T47D (cell line): ENCODE data around the gene STAT4.

Source experiments
- DNase-seq, 2 experiments: peaks; one replicate each; pipeline versions ENCODE4 v3.0.0 to v3.0.0-alpha.2; 2011 to 2012; ENCODE audit warnings: low read depth in 1 of 2, low spot score in 1 of 2
- JUND ChIP-seq: IDR thresholded peaks from 2 replicates; pipeline ENCODE4 v1.6.1; 2012; ENCODE audit warnings: low read depth
- in situ Hi-C: cut with HindIII; loops from 2 replicates; pipeline ENCODE4 v1.10.0; 2016; ENCODE audit warnings: low sequenced_read_pairs, low pct_unique_long_range_greater_than_20kb

STAT4 gene

DNA sequence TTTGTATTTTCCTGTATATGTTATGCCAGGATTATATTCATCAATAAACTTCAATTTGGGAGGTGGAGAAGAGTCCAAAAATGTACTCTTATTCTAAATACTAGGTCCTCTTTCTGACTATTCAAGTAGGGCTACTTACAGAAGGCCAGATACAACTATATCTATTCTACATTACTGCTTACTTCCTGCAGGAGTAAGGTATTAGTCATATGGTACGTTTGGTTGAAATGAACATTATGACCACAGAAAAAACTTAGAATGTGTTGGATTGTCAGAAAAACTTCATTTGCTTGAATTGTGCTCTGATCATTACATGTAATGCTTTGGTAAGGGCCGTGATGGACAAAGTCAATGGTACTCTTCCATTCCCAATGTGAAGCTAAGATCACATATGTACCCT is 35.0 kb downstream of the STAT4 start:
- in situ Hi-C loops = no loop called here
- TF ChIP-seq JUND = no peak
- DNase-seq = no peak

DNA sequence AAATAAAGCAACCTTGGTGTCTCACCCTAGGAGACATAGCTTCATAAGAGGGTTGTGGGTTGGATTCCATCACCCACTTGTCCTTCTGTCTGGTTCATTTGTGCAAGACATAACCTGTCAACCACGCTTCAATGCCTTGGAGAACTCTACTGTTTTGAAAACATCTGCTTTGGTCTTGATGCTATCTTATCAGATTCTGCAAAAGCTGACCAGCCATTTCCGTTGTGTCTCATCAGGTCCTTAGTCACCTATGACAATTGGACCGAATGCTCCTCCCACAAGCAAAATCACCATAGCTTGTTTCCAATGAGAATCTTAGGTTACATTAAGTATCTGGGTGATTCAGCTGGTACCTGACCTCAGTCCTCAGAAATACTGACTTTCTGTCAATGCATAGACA is 35.4 kb downstream of the STAT4 start:
- no peak for DNase-seq
- in situ Hi-C loops = no loop called here
- no peak for TF ChIP-seq JUND

DNA sequence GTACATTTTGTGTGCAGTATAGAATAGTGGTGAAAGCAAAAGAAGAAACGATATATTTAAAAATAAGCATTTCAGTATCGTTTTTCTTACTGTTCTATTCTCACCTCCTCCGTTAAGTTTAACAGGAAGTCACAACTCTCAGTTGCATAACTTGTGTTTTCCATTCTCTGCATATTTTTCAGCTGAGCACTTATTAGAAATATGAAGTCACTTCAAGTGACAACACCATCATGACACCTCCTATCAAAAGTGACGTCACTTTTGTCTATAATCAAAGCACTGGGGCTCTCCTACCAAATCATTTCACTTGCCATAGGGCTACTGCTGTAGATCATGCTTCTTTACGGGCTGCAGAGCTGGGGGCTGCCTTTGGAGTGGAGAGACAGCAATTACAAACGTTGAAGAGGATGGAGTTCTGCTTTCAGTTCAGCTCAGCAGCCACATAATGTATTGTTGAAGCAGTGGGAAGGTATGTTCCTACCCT is 36.3 kb downstream of the STAT4 start:
- in situ Hi-C loops = no loop called here
- DNase-seq = no peak
- no peak for TF ChIP-seq JUND

DNA sequence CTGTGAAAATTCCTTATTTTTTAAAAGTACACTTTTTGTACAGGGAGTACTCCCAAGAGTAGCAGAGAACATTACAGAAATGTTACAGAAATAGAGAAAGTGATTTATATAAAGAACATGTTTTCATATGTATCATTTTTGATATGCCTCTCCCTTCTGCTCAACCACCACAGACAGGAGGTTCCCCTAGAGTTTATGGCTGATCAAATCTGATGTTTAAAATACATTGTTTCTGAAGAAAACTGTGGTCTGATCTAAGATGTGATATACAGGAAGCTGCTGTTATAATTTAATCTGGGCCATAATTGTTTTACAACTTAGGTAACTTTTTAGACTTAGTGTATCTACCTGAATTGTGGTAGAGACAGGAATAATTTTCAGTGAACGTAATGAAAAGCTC is 37.0 kb downstream of the STAT4 start:
- no peak for DNase-seq
- in situ Hi-C loops = no loop called here

GRCh38 chr2:191112448-191112901 is 38.3 kb downstream of the STAT4 start:
- in situ Hi-C loops = no loop called here
- no peak for TF ChIP-seq JUND
- DNase-seq = no peak

More for the DNA sequence above, 37.0 kb downstream of the STAT4 start:
- TF ChIP-seq JUND = no peak

DNA sequence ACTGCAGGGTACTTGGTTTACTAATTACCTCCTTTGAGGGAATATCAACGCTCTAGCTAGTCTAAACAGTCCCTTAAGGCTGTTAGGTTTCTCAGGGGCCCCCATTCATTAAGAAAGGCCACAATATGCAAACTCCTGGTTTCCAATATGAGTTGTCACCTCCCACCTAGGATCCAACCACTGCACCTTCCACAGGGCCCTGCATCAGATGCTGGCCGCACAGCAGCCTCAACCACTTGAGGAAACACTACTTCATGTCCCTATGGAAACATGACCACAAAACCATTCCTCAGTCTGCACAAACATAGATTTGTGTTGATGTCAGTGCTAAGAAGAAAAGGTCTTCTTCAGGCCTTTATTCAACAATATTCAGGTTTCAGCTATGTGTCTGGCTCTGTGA is 40.9 kb downstream of the STAT4 start:
- TF ChIP-seq JUND = no peak
- DNase-seq = no peak
- in situ Hi-C loops = no loop called here

DNA sequence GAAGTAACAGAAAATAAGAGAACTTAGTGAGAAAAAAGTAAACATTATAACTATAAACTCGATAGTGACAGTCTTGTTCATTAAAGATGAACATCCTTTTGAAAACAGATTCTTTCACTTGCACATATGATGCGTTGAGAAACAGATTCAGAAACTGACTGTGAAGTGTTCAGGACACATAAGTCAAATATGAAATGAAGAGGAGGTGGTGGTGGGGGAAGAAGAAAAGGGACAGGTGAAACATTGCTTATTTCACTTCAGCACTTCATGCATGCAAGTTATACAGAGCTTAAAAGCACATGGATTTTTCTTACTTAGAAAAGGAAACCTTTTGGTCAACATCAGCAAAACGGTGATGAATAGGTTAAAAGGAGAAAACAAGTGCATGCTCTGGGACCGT is 42.5 kb downstream of the STAT4 start:
- no peak for TF ChIP-seq JUND
- DNase-seq = no peak
- in situ Hi-C loops = no loop called here

GRCh38 chr2:191105082-191105481 is 45.7 kb downstream of the STAT4 start:
- in situ Hi-C loops = no loop called here
- no peak for DNase-seq
- no peak for TF ChIP-seq JUND

DNA sequence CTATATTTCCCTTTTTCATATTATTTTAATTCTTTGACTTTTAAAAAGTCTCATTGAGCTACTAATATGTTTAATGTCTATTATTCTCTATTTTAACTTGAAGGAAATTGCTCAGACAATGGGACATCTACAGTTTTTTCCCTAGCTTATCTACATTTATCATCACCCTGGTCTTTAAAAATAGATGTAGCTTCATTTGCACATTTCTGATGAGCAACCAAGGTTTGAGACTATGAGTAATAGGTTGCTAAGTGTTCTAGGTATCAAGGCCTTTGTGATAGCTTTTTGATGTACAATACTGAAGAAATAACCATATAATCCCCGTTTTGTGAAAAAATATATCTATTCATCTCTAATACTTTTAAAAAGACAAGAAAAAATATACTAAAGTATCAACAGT is 47.0 kb downstream of the STAT4 start:
- in situ Hi-C loops = no loop called here
- no peak for TF ChIP-seq JUND
- no peak for DNase-seq

DNA sequence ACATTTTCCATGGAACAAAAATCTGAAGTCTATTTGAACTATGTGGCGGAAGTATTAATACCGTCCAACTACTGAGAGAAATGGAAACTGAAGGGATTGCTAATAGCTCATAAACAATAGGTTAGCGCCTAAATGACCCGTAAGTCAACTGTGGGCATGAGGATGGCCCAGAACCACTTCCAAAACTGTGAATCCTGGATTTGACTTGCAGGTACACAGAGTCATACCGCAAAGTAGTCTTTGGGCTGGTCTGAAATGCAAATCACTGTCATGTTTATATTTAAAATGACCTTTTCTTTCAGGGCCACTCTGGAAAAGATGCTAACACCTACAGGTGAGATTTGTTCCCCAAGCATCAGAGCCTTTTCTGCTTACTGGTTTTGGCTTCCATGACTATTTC is 50.6 kb downstream of the STAT4 start:
- in situ Hi-C loops = no loop called here
- TF ChIP-seq JUND = no peak
- no peak for DNase-seq

DNA sequence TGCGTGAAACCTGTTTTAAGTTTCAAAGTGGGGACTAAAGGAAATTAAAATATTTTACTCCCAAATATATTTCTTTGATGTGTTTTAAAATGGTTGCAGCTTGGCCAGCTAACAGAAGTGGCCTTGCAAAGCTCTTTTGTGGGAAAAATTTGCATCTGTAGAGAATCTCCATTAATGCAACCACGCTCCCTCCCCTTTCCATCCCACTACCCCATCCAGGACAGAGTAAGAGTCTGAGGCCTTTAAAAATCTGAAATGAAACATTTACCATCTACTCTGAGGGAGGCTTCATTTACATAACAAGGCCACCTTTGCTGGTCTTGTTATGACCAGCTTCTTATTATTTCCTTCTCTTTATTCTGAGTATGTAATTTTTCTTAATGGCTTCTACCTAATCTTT is 63.5 kb downstream of the STAT4 start:
- in situ Hi-C loops = no loop called here
- TF ChIP-seq JUND = no peak
- no peak for DNase-seq

GRCh38 chr2:191086706-191087105 is 64.1 kb downstream of the STAT4 start:
- no peak for TF ChIP-seq JUND
- in situ Hi-C loops = no loop called here

GRCh38 chr2:191083540-191083939 is 67.3 kb downstream of the STAT4 start:
- in situ Hi-C loops = no loop called here
- no peak for DNase-seq
- no peak for TF ChIP-seq JUND

More at GRCh38 chr2:191086706-191087105, 64.1 kb downstream of the STAT4 start:
- no peak for DNase-seq

GRCh38 chr2:191082321-191082720 is 68.5 kb downstream of the STAT4 start:
- DNase-seq = no peak
- TF ChIP-seq JUND = no peak
- in situ Hi-C loops = no loop called here
